Muscle of back (tissue), 11 donors: ENCODE results near the gene DOP1B. TPM values are rescaled to one million over a fixed set of nuclear protein-coding genes. Genes with fewer than 3 reads are reported as not detected.

Experiments
- DNase-seq, 3 donors: peaks; one replicate each; pipeline versions ENCODE4 v3.0.0 to v3.0.0-alpha.2; 2013
- polyA plus RNA-seq, 10 donors: library from polyadenylated mRNA; unstranded; fragments of 120-200 nt; gene quantifications; one replicate each; pipeline ENCODE4 v1.2.1, GENCODE V29; 2013; ENCODE audit not compliant: insufficient read length in 10 of 10

DOP1B gene
- polyA plus RNA-seq, 10 donors = 4.7 to 9.4 (median 6.9) TPM

DNA sequence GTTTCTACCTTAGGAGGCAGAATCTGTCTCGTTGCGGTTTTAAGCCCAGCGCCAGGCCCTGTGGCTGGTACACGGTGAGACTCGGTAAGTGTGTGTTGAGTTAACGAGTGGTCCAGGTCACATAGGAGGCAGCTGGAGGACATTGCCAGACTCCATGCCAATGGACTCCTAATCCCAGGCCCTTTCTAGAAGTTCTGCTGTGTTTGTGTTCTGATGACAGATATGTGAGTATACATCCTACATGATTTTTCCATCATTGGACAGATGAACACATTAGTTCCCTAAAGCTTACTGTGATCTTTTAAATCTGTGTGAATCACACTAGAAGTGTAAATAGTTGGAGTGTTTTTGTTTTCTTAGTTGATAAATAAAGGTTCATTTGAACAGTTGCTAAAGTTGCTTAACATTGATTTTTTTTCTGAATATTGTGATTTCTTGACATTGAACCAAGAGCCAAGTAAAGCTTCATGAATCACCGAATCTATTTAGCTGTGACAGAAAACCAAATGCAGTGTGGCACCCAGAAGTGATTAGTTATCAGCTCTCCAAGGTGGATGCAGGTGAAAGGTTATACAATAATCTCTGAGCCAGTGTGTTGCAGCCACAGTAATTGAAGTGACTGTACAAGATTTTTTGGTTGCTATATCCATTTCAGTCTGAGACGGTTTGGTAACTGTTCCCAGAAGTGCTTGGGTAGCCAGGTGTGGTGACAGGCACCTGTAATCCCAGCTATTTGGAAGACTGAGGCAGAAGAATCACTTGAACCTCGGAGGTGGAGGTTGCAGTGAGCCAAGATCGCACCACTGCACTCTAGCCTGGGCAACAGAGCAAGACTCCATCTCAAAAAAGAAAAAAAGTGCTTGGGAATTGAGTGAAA is 46.3 kb downstream of the DOP1B start:
- no peak for DNase-seq

DNA sequence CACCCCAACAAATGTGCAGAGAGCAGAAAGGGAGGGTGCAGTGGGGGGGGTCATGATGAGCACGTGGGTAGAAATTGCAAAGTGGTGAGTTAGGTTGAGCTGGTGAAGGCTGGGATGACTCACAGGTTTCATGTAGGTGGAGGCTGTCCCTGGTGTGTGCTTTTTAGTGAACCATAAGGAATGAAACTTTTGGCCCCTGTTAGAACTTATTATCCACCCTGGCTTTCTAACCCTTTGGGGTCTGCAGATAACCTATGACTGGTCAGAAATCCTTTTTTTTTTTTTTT is 46.9 kb downstream of the DOP1B start:
- DNase-seq = peak in 1 of 3 donors; percentile 44

DNA sequence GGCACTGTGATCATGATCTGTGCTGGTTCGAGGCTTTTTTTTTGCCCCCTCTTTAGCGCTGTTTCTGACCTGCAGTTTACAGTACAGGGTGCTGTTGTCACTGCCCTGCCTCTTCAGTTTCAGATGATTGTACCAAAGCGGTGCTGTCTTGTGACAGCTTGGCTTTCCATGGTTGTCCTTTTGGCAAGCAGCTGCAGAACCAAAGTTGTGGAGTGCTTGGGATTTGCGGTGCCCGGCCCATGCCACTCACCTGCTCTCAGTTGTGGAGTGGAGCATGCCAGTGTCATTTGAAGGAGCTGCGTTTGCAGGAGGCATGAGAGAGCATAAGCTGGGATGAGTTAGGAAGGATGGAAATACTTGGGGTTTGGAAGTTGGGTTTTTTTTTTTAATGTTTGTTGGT is 48.4 kb downstream of the DOP1B start:
- no peak for DNase-seq

DNA sequence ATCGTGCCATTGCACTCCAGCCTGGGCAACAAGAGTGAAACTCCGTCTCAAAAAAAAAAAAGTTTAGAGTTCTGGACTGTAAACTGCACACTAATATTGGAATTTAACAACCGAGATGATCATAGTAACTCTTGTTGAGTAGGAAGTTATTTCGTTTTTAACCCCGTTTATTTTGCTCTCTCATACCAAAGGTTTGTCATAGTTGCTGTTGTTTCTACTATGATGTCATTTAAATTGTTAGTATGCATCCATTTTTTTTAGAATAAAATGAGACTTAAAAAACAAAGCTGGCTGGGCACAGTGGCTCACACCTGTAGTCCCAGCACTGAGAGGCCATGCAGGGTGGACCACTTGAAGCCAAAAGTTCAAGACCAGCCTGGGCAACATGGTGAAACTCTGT is 49.3 kb downstream of the DOP1B start:
- no peak for DNase-seq

Other genes with a start within 250 kb of the DOP1B start
- 10 to 100 TPM; 11.4 to 23.9 (median 17.6) TPM for gene SETD4, start 96.3 kb upstream of the DOP1B start, polyA plus RNA-seq
- gene CBR1, start 86.8 kb upstream of the DOP1B start, polyA plus RNA-seq = 10 to 100 TPM in 9 of 10 donors, 1 to 10 TPM in 1; 9.8 to 24.3 (median 21.4) TPM
- gene CBR3, start 21.7 kb upstream of the DOP1B start, polyA plus RNA-seq = 1 to 10 TPM; 1.7 to 4.7 (median 3.0) TPM
- gene MORC3, start 163.4 kb downstream of the DOP1B start, polyA plus RNA-seq = 10 to 100 TPM; 29.2 to 56.9 (median 46.9) TPM
- 1 to 10 TPM; 2.6 to 6.1 (median 4.5) TPM for gene CHAF1B, start 228.6 kb downstream of the DOP1B start, polyA plus RNA-seq